Measurements from ENCODE around the gene GPC5.

GPC5 gene

GRCh38 chr13:92188574-92188973 lies 790.2 kb downstream of the GPC5 start:
- TF ChIP-seq SIN3A (IDR thresholded peaks at IDR 0.05; ENCODE audit: borderline replicate concordance, insufficient read depth, low read length) (no peak), FOXP2 (optimal IDR thresholded peaks at IDR 0.05; ENCODE audit: borderline replicate concordance, extremely low read depth, extremely low read length, insufficient read depth) (no peak), POLR2AphosphoS5 (IDR thresholded peaks at IDR 0.05; ENCODE audit: low read depth, low read length) (no peak), TAF1 (IDR thresholded peaks at IDR 0.05; ENCODE audit: borderline replicate concordance, insufficient read depth, low read length) (no peak)
- TF ChIP-seq, protein P1, sequence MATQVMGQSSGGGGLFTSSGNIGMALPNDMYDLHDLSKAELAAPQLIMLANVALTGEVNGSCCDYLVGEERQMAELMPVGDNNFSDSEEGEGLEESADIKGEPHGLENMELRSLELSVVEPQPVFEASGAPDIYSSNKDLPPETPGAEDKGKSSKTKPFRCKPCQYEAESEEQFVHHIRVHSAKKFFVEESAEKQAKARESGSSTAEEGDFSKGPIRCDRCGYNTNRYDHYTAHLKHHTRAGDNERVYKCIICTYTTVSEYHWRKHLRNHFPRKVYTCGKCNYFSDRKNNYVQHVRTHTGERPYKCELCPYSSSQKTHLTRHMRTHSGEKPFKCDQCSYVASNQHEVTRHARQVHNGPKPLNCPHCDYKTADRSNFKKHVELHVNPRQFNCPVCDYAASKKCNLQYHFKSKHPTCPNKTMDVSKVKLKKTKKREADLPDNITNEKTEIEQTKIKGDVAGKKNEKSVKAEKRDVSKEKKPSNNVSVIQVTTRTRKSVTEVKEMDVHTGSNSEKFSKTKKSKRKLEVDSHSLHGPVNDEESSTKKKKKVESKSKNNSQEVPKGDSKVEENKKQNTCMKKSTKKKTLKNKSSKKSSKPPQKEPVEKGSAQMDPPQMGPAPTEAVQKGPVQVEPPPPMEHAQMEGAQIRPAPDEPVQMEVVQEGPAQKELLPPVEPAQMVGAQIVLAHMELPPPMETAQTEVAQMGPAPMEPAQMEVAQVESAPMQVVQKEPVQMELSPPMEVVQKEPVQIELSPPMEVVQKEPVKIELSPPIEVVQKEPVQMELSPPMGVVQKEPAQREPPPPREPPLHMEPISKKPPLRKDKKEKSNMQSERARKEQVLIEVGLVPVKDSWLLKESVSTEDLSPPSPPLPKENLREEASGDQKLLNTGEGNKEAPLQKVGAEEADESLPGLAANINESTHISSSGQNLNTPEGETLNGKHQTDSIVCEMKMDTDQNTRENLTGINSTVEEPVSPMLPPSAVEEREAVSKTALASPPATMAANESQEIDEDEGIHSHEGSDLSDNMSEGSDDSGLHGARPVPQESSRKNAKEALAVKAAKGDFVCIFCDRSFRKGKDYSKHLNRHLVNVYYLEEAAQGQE (IDR thresholded peaks at IDR 0.05; ENCODE audit: insufficient read depth in 1 of 2, low read depth in 2 of 2, low read length in 2 of 2): no peak

- TF ChIP-seq POLR2AphosphoS5 (IDR thresholded peaks at IDR 0.05; ENCODE audit: low read depth, low read length) (no peak), SIN3A (IDR thresholded peaks at IDR 0.05; ENCODE audit: borderline replicate concordance, insufficient read depth, low read length) (no peak), TAF1 (IDR thresholded peaks at IDR 0.05; ENCODE audit: borderline replicate concordance, insufficient read depth, low read length) (no peak), FOXP2 (optimal IDR thresholded peaks at IDR 0.05; ENCODE audit: borderline replicate concordance, extremely low read depth, extremely low read length, insufficient read depth) (no peak)
- TF ChIP-seq, protein P1 (IDR thresholded peaks at IDR 0.05; ENCODE audit: insufficient read depth in 1 of 2, low read depth in 2 of 2, low read length in 2 of 2): no peak
Observed at GRCh38 chr13:92196591-92197256, 798.3 kb downstream of the GPC5 start.

DNA sequence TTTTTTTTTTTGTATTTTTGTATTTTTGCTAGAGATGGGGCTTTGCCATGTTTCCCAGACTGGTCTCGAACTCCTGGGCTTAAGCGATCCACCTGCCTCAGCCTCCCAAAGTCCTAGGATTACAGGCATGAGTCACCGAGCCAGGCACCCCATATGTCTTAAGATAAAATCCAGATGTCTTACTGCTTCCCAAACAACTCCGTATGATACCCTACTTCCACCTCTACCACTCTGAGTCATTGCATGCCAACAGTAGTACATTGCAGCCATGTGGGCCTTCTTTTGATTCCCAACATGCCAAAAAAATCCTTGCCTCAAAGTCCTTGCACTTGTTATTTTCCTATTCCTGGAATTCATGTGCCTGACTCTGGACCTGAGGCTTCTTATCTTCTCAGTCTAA lies 799.2 kb downstream of the GPC5 start:
- TF ChIP-seq TAF1 (IDR thresholded peaks at IDR 0.05; ENCODE audit: borderline replicate concordance, insufficient read depth, low read length): no peak
- TF ChIP-seq POLR2AphosphoS5 (IDR thresholded peaks at IDR 0.05; ENCODE audit: low read depth, low read length): no peak
- no peak for TF ChIP-seq SIN3A (IDR thresholded peaks at IDR 0.05; ENCODE audit: borderline replicate concordance, insufficient read depth, low read length)
- TF ChIP-seq, protein P1 (IDR thresholded peaks at IDR 0.05; ENCODE audit: insufficient read depth in 1 of 2, low read depth in 2 of 2, low read length in 2 of 2): no peak
- no peak for TF ChIP-seq FOXP2 (optimal IDR thresholded peaks at IDR 0.05; ENCODE audit: borderline replicate concordance, extremely low read depth, extremely low read length, insufficient read depth)

GRCh38 chr13:92218615-92219014 lies 820.2 kb downstream of the GPC5 start:
- TF ChIP-seq, protein P1 (IDR thresholded peaks at IDR 0.05; ENCODE audit: insufficient read depth in 1 of 2, low read depth in 2 of 2, low read length in 2 of 2): no peak
- no peak for TF ChIP-seq TAF1 (IDR thresholded peaks at IDR 0.05; ENCODE audit: borderline replicate concordance, insufficient read depth, low read length)
- no peak for TF ChIP-seq SIN3A (IDR thresholded peaks at IDR 0.05; ENCODE audit: borderline replicate concordance, insufficient read depth, low read length)
- no peak for TF ChIP-seq FOXP2 (optimal IDR thresholded peaks at IDR 0.05; ENCODE audit: borderline replicate concordance, extremely low read depth, extremely low read length, insufficient read depth)
- TF ChIP-seq POLR2AphosphoS5 (IDR thresholded peaks at IDR 0.05; ENCODE audit: low read depth, low read length): no peak

Measured in PFSK-1 (cell line).